Measurements from ENCODE around the gene PPM1A. TPM values are rescaled to one million over a fixed set of nuclear protein-coding genes. Genes with fewer than 3 reads are reported as not detected.
"Not testable (repeated sequence)": the region's sequence is repeated elsewhere in the genome, so short reads cannot be mapped to it uniquely, and the experiment has no call there.

The PPM1A gene
- polyA plus RNA-seq, 6 donors from 2014 or later = 16.4 to 30.5 (median 17.2) TPM

GRCh38 chr14:60294411-60295069 lies 45.5 kb downstream of the PPM1A start:
- no peaks in the 10 kb centered on the region for H3K4me1 Mint-ChIP-seq
- DNase-seq (no peak), ATAC-seq (ENCODE audit: low read depth in 2 of 2) (no peak)
- no peak overlapping the region for H3K4me3 Mint-ChIP-seq
- H3K9me3 Mint-ChIP-seq = no peaks in the 10 kb centered on the region
- peaks cover 8 to 25% of the 10 kb centered on the region in 2 donors for H3K36me3 Mint-ChIP-seq
- H3K27me3 Mint-ChIP-seq = no peaks in the 10 kb centered on the region
- no peak overlapping the region for H3K27ac Mint-ChIP-seq

- Mint-ChIP-seq H3K27ac (no peak overlapping the region), H3K36me3 (peaks cover 0 to 10% of the 10 kb centered on the region in 2 donors), H3K9me3 (no peaks in the 10 kb centered on the region), H3K4me1 (peaks cover 0 to 9% (median 8%) of the 10 kb centered on the region in 3 donors), H3K4me3 (no peak overlapping the region), H3K27me3 (no peaks in the 10 kb centered on the region)
- no peak for DNase-seq
- no peak for ATAC-seq (ENCODE audit: low read depth in 2 of 2)
These were observed 51.0 kb downstream of the PPM1A start for GRCh38 chr14:60300019-60300418.

GRCh38 chr14:60301685-60302084 lies 52.7 kb downstream of the PPM1A start:
- H3K27ac Mint-ChIP-seq = peak overlapping the region in 1 of 6 donors; percentile 55
- no peak for ATAC-seq (ENCODE audit: low read depth in 2 of 2)
- H3K36me3 Mint-ChIP-seq = peaks cover 0 to 16% of the 10 kb centered on the region in 2 donors
- DNase-seq = no peak
- H3K9me3 Mint-ChIP-seq = peaks cover 0 to 14% (median 8%) of the 10 kb centered on the region in 7 donors
- no peaks in the 10 kb centered on the region for H3K27me3 Mint-ChIP-seq
- H3K4me3 Mint-ChIP-seq = no peak overlapping the region
- H3K4me1 Mint-ChIP-seq = peaks cover 0 to 9% (median 8%) of the 10 kb centered on the region in 3 donors

- peak overlapping the region in 3 of 6 donors; percentile 8 to 44 (median 42) for H3K27ac Mint-ChIP-seq
- H3K4me1 Mint-ChIP-seq = peaks cover 0 to 9% (median 8%) of the 10 kb centered on the region in 3 donors
- peaks cover 0 to 8% of the 10 kb centered on the region in 2 donors for H3K36me3 Mint-ChIP-seq
- ATAC-seq (ENCODE audit: low read depth in 2 of 2) (no peak), DNase-seq (no peak)
- H3K27me3 Mint-ChIP-seq = no peaks in the 10 kb centered on the region
- peaks cover 0 to 19% (median 12%) of the 10 kb centered on the region in 7 donors for H3K9me3 Mint-ChIP-seq
- H3K4me3 Mint-ChIP-seq = no peak overlapping the region
These were observed 53.6 kb downstream of the PPM1A start for GRCh38 chr14:60302663-60303062.

- Mint-ChIP-seq H3K9me3 (peaks cover 0 to 19% (median 12%) of the 10 kb centered on the region in 7 donors), H3K36me3 (peaks cover 0 to 8% of the 10 kb centered on the region in 2 donors), H3K4me1 (peaks cover 0 to 9% (median 8%) of the 10 kb centered on the region in 3 donors), H3K27ac (peak overlapping the region in 1 of 6 donors; percentile 56), H3K4me3 (no peak overlapping the region), H3K27me3 (no peaks in the 10 kb centered on the region)
- ATAC-seq (ENCODE audit: low read depth in 2 of 2) (no peak), DNase-seq (no peak)
These were observed 54.7 kb downstream of the PPM1A start for GRCh38 chr14:60303745-60304144.

GRCh38 chr14:60304509-60304908 lies 55.5 kb downstream of the PPM1A start:
- Mint-ChIP-seq H3K27me3 (no peaks in the 10 kb centered on the region), H3K4me3 (no peak overlapping the region), H3K36me3 (peaks cover 0 to 8% of the 10 kb centered on the region in 2 donors), H3K4me1 (peaks cover 0 to 9% (median 8%) of the 10 kb centered on the region in 3 donors), H3K9me3 (peaks cover 0 to 19% (median 12%) of the 10 kb centered on the region in 7 donors), H3K27ac (no peak overlapping the region)
- DNase-seq (no peak), ATAC-seq (ENCODE audit: low read depth in 2 of 2) (no peak)

GRCh38 chr14:60309867-60310552 lies 61.0 kb downstream of the PPM1A start:
- ATAC-seq (ENCODE audit: low read depth in 2 of 2) = no peak
- peaks cover 0 to 24% (median 13%) of the 10 kb centered on the region in 3 donors for H3K27me3 Mint-ChIP-seq
- H3K27ac Mint-ChIP-seq = peak overlapping the region in 1 of 6 donors; percentile 28
- no peak overlapping the region for H3K4me3 Mint-ChIP-seq
- DNase-seq = no peak
- H3K9me3 Mint-ChIP-seq = peaks cover 0 to 19% (median 12%) of the 10 kb centered on the region in 7 donors
- H3K36me3 Mint-ChIP-seq = peaks cover 0 to 8% of the 10 kb centered on the region in 2 donors
- peaks cover 0 to 4% (median 0%) of the 10 kb centered on the region in 3 donors for H3K4me1 Mint-ChIP-seq

- ATAC-seq (ENCODE audit: low read depth in 2 of 2) (no peak), DNase-seq (no peak)
- Mint-ChIP-seq H3K9me3 (peaks cover 0 to 9% (median 4%) of the 10 kb centered on the region in 7 donors), H3K36me3 (no peaks in the 10 kb centered on the region), H3K27ac (peak overlapping the region in 1 of 6 donors; percentile 18), H3K4me1 (peaks cover 0 to 4% (median 0%) of the 10 kb centered on the region in 3 donors), H3K4me3 (no peak overlapping the region), H3K27me3 (peaks cover 3 to 28% (median 18%) of the 10 kb centered on the region in 3 donors)
These were observed 62.4 kb downstream of the PPM1A start for GRCh38 chr14:60311417-60311816.

GRCh38 chr14:60313093-60313492 lies 64.1 kb downstream of the PPM1A start:
- no peak overlapping the region for H3K27ac Mint-ChIP-seq
- H3K4me1 Mint-ChIP-seq = peaks cover 0 to 4% (median 0%) of the 10 kb centered on the region in 3 donors
- DNase-seq (no peak), ATAC-seq (ENCODE audit: low read depth in 2 of 2) (no peak)
- no peak overlapping the region for H3K4me3 Mint-ChIP-seq
- H3K36me3 Mint-ChIP-seq = no peaks in the 10 kb centered on the region
- H3K27me3 Mint-ChIP-seq = peaks cover 9 to 35% (median 26%) of the 10 kb centered on the region in 3 donors
- H3K9me3 Mint-ChIP-seq = peaks cover 0 to 2% (median 0%) of the 10 kb centered on the region in 7 donors

- no peak overlapping the region for H3K4me3 Mint-ChIP-seq
- H3K27ac Mint-ChIP-seq = no peak overlapping the region
- H3K27me3 Mint-ChIP-seq = peaks cover 9 to 30% (median 28%) of the 10 kb centered on the region in 3 donors
- peaks cover 0 to under 1% (median 0%) of the 10 kb centered on the region in 3 donors for H3K4me1 Mint-ChIP-seq
- H3K36me3 Mint-ChIP-seq = no peaks in the 10 kb centered on the region
- no peaks in the 10 kb centered on the region for H3K9me3 Mint-ChIP-seq
- ATAC-seq (ENCODE audit: low read depth in 2 of 2) (no peak), DNase-seq (no peak)
These were observed 66.4 kb downstream of the PPM1A start for GRCh38 chr14:60315196-60315990.

GRCh38 chr14:60317609-60318008 lies 68.6 kb downstream of the PPM1A start:
- Mint-ChIP-seq H3K27me3 (peaks cover 13 to 25% (median 20%) of the 10 kb centered on the region in 3 donors), H3K9me3 (no peaks in the 10 kb centered on the region), H3K4me3 (no peak overlapping the region), H3K4me1 (no peaks in the 10 kb centered on the region), H3K27ac (peak overlapping the region in 1 of 6 donors; percentile 41), H3K36me3 (no peaks in the 10 kb centered on the region)
- DNase-seq (no peak), ATAC-seq (ENCODE audit: low read depth in 2 of 2) (no peak)

GRCh38 chr14:60320860-60321259 lies 71.8 kb downstream of the PPM1A start:
- DNase-seq; ATAC-seq (ENCODE audit: low read depth in 2 of 2); H3K9me3 Mint-ChIP-seq; H3K4me3 Mint-ChIP-seq; H3K36me3 Mint-ChIP-seq; H3K4me1 Mint-ChIP-seq: not testable (repeated sequence)
- peak overlapping the region in 1 of 6 donors; percentile 17 for H3K27ac Mint-ChIP-seq
- H3K27me3 Mint-ChIP-seq = peaks cover 13 to 23% (median 13%) of the 10 kb centered on the region in 3 donors

GRCh38 chr14:60323199-60323896 lies 74.3 kb downstream of the PPM1A start:
- Mint-ChIP-seq H3K27me3 (peaks cover 4 to 15% (median 6%) of the 10 kb centered on the region in 3 donors), H3K4me3 (no peak overlapping the region), H3K4me1 (peaks cover 9 to 14% (median 14%) of the 10 kb centered on the region in 3 donors), H3K27ac (no peak overlapping the region), H3K9me3 (no peaks in the 10 kb centered on the region), H3K36me3 (no peaks in the 10 kb centered on the region)
- DNase-seq = no peak
- ATAC-seq (ENCODE audit: low read depth in 2 of 2) = no peak
